ENCODE results near the gene ARVCF. TPM values are rescaled to one million over a fixed set of nuclear protein-coding genes. Genes with fewer than 3 reads are reported as not detected.

ARVCF gene
- polyA plus RNA-seq, 1 donor from 2014 or later, result 112 TPM

DNA sequence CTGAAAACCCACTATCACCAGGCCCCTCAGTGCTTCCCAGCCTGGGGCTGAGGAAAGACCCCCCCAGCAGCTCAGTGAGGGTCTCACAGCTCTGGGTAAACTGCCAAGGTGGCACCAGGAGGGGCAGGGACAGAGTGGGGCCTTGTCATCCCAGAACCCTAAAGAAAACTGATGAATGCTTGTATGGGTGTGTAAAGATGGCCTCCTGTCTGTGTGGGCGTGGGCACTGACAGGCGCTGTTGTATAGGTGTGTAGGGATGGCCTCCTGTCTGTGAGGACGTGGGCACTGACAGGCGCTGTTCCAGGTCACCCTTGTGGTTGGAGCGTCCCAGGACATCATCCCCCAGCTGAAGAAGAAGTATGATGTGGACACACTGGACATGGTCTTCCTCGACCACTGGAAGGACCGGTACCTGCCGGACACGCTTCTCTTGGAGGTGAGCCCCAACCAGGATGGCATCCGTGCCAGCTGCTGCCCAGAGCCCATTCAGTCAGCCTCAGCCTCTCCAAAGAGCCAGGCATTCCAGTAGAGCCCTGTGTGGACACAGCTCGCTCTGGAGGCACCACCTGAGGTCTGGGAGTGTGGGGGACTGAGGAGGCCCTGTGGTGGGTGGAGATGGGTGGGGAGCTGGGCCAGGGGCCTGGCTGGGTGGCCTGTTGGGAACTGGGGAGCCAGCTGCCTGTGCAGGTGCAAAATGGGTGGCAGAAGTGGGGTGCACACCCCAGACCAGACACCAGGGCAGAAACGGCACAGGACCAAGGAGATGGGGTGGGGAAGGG, 52.6 kb downstream of the ARVCF start:
- no peak overlapping the region for H3K27ac ChIP-seq (ENCODE audit: low read length)
- H3F3A ChIP-seq (ENCODE audit: insufficient read depth, low read length, poor library complexity, severe bottlenecking), result no peaks in the 10 kb centered on the region
- H3K4me3 ChIP-seq (ENCODE audit: low read length), result no peak overlapping the region
- H3K9ac ChIP-seq (ENCODE audit: low read length), result no peak overlapping the region
- H2AFZ ChIP-seq (ENCODE audit: low read depth, low read length), result no peak overlapping the region
- H3K27me3 ChIP-seq (ENCODE audit: insufficient read depth, low read depth, low read length), result no peaks in the 10 kb centered on the region
- no peak overlapping the region for H3K4me2 ChIP-seq (ENCODE audit: low read length)
- H3K79me2 ChIP-seq (replicated peaks; ENCODE audit: insufficient read depth, low read length), result no peaks in the 10 kb centered on the region
- no peaks in the 10 kb centered on the region for H4K20me1 ChIP-seq (ENCODE audit: insufficient read depth)
- TF ChIP-seq TAF1 (IDR thresholded peaks at IDR 0.05; ENCODE audit: low read depth) (no peak), POLR2AphosphoS5 (IDR thresholded peaks at IDR 0.05) (no peak), EZH2 (IDR thresholded peaks at IDR 0.05; ENCODE audit: borderline replicate concordance, insufficient read depth, low read length, poor library complexity, severe bottlenecking) (no peak)
- H3K9me2 ChIP-seq (ENCODE audit: insufficient read depth, low read length), result no peaks in the 10 kb centered on the region
- H3K9me3 ChIP-seq (ENCODE audit: low read length), result no peaks in the 10 kb centered on the region
- H3K36me3 ChIP-seq (ENCODE audit: insufficient read depth, low read length), result peaks cover 4% of the 10 kb centered on the region

DNA sequence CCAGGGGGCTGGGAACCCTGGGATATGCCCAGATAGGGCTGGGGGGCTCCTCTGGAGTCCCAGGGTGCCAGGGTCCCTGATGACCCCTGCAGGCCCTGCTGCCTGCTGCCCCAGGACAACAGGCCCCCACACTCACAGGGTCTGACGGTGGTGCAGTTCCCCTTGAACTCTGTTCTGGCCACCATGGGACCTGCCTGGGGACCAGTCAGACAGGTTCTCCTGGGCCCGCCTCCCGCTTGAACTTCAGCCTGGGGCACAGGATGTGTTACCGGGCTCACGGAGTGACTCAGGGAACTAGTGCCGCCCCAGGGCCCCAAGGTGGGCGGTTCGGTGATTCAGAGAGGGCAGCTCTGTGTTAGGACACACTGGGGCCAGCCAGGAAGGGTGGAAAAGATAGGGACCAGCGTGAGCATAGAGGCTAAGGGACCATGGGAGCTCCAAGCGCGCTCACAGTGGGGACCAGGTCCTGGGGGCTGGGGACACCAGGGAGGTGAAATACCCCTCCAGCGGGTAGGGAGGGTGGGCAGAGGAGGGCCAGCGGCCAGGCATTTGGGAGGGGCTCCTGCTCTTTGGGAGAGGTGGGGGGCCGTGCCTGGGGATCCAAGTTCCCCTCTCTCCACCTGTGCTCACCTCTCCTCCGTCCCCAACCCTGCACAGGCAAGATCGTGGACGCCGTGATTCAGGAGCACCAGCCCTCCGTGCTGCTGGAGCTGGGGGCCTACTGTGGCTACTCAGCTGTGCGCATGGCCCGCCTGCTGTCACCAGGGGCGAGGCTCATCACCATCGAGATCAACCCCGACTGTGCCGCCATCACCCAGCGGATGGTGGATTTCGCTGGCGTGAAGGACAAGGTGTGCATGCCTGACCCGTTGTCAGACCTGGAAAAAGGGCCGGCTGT, 53.5 kb downstream of the ARVCF start:
- H3K27me3 ChIP-seq (ENCODE audit: insufficient read depth, low read depth, low read length), result no peaks in the 10 kb centered on the region
- H2AFZ ChIP-seq (ENCODE audit: low read depth, low read length), result no peak overlapping the region
- H3K9me3 ChIP-seq (ENCODE audit: low read length), result no peaks in the 10 kb centered on the region
- peaks cover 2% of the 10 kb centered on the region for H3K36me3 ChIP-seq (ENCODE audit: insufficient read depth, low read length)
- no peak overlapping the region for H3K27ac ChIP-seq (ENCODE audit: low read length)
- H3K79me2 ChIP-seq (replicated peaks; ENCODE audit: insufficient read depth, low read length), result no peaks in the 10 kb centered on the region
- no peak overlapping the region for H3K4me3 ChIP-seq (ENCODE audit: low read length)
- no peak for TF ChIP-seq MXI1 (conservative IDR thresholded peaks at IDR 0.05; ENCODE audit: poor library complexity, severe bottlenecking)
- no peak for TF ChIP-seq EP300 (conservative IDR thresholded peaks at IDR 0.05; ENCODE audit: poor library complexity, severe bottlenecking)
- TF ChIP-seq SMC3 (conservative IDR thresholded peaks at IDR 0.05; ENCODE audit: poor library complexity), result no peak
- TF ChIP-seq, protein P1, sequence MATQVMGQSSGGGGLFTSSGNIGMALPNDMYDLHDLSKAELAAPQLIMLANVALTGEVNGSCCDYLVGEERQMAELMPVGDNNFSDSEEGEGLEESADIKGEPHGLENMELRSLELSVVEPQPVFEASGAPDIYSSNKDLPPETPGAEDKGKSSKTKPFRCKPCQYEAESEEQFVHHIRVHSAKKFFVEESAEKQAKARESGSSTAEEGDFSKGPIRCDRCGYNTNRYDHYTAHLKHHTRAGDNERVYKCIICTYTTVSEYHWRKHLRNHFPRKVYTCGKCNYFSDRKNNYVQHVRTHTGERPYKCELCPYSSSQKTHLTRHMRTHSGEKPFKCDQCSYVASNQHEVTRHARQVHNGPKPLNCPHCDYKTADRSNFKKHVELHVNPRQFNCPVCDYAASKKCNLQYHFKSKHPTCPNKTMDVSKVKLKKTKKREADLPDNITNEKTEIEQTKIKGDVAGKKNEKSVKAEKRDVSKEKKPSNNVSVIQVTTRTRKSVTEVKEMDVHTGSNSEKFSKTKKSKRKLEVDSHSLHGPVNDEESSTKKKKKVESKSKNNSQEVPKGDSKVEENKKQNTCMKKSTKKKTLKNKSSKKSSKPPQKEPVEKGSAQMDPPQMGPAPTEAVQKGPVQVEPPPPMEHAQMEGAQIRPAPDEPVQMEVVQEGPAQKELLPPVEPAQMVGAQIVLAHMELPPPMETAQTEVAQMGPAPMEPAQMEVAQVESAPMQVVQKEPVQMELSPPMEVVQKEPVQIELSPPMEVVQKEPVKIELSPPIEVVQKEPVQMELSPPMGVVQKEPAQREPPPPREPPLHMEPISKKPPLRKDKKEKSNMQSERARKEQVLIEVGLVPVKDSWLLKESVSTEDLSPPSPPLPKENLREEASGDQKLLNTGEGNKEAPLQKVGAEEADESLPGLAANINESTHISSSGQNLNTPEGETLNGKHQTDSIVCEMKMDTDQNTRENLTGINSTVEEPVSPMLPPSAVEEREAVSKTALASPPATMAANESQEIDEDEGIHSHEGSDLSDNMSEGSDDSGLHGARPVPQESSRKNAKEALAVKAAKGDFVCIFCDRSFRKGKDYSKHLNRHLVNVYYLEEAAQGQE (IDR thresholded peaks at IDR 0.05; ENCODE audit: borderline replicate concordance), result no peak
- no peak for TF ChIP-seq TAF1 (IDR thresholded peaks at IDR 0.05; ENCODE audit: low read depth)
- TF ChIP-seq, protein P2, sequence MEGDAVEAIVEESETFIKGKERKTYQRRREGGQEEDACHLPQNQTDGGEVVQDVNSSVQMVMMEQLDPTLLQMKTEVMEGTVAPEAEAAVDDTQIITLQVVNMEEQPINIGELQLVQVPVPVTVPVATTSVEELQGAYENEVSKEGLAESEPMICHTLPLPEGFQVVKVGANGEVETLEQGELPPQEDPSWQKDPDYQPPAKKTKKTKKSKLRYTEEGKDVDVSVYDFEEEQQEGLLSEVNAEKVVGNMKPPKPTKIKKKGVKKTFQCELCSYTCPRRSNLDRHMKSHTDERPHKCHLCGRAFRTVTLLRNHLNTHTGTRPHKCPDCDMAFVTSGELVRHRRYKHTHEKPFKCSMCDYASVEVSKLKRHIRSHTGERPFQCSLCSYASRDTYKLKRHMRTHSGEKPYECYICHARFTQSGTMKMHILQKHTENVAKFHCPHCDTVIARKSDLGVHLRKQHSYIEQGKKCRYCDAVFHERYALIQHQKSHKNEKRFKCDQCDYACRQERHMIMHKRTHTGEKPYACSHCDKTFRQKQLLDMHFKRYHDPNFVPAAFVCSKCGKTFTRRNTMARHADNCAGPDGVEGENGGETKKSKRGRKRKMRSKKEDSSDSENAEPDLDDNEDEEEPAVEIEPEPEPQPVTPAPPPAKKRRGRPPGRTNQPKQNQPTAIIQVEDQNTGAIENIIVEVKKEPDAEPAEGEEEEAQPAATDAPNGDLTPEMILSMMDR (IDR thresholded peaks at IDR 0.05; ENCODE audit: poor library complexity, severe bottlenecking), result no peak
- peak; percentile 10 for TF ChIP-seq POLR2AphosphoS5 (IDR thresholded peaks at IDR 0.05)
- no peak for TF ChIP-seq RAD21 (conservative IDR thresholded peaks at IDR 0.05)
- H3K9ac ChIP-seq (ENCODE audit: low read length), result no peak overlapping the region
- H3F3A ChIP-seq (ENCODE audit: insufficient read depth, low read length, poor library complexity, severe bottlenecking), result no peaks in the 10 kb centered on the region
- H3K4me2 ChIP-seq (ENCODE audit: low read length), result no peak overlapping the region
- H4K20me1 ChIP-seq (ENCODE audit: insufficient read depth), result no peaks in the 10 kb centered on the region
- H3K9me2 ChIP-seq (ENCODE audit: insufficient read depth, low read length), result no peaks in the 10 kb centered on the region

All from neural cell (in vitro differentiated cells).